Measurements from ENCODE around the gene CNPY3.
"Not testable (repeated sequence)": the region's sequence is repeated elsewhere in the genome, so short reads cannot be mapped to it uniquely, and the experiment has no call there.

The CNPY3 gene

GRCh38 chr6:42916288-42916687, 13.0 kb upstream of the CNPY3 start:
- no peak for DNase-seq

- DNase-seq, result no peak
These were observed 7.5 kb upstream of the CNPY3 start for GRCh38 chr6:42921801-42922200.

GRCh38 chr6:42923666-42924065, 5.6 kb upstream of the CNPY3 start:
- no peak for DNase-seq

GRCh38 chr6:42925248-42925857, 3.9 kb upstream of the CNPY3 start:
- no peak for DNase-seq

GRCh38 chr6:42929821-42930360, 611 bp downstream of the CNPY3 start:
- peak; percentile 68 to 71 for DNase-seq

- no peak for DNase-seq
These were observed 3.1 kb downstream of the CNPY3 start for GRCh38 chr6:42932412-42932811.

GRCh38 chr6:42933205-42933604, 3.9 kb downstream of the CNPY3 start:
- no peak for DNase-seq

- DNase-seq, result no peak
These were observed 6.0 kb downstream of the CNPY3 start for GRCh38 chr6:42935322-42935721.

- DNase-seq, result no peak
These were observed 7.1 kb downstream of the CNPY3 start for GRCh38 chr6:42936398-42936797.

- no peak for DNase-seq
These were observed 8.5 kb downstream of the CNPY3 start for GRCh38 chr6:42937548-42938427.

- DNase-seq, result no peak
These were observed 9.1 kb downstream of the CNPY3 start for GRCh38 chr6:42938428-42938796.

- no peak for DNase-seq
These were observed 9.9 kb downstream of the CNPY3 start for GRCh38 chr6:42938987-42939809.

GRCh38 chr6:42939810-42940167, 10.5 kb downstream of the CNPY3 start:
- DNase-seq, result no peak

GRCh38 chr6:42940493-42941045, 11.3 kb downstream of the CNPY3 start:
- no peak for DNase-seq

GRCh38 chr6:42941356-42941755, 12.1 kb downstream of the CNPY3 start:
- DNase-seq, result not testable (repeated sequence)

GRCh38 chr6:42942444-42942843, 13.2 kb downstream of the CNPY3 start:
- no peak for DNase-seq

- no peak for DNase-seq
These were observed 18.7 kb downstream of the CNPY3 start for GRCh38 chr6:42947950-42948349.

GRCh38 chr6:42952389-42952788, 23.1 kb downstream of the CNPY3 start:
- no peak for DNase-seq

- not testable (repeated sequence) for DNase-seq
These were observed 25.1 kb downstream of the CNPY3 start for GRCh38 chr6:42954405-42954804.

- DNase-seq, result no peak
These were observed 28.8 kb downstream of the CNPY3 start for GRCh38 chr6:42958125-42958524.

GRCh38 chr6:42959917-42960242, 30.6 kb downstream of the CNPY3 start:
- DNase-seq, result no peak

- peak in 1 of 2 donors; percentile 26 for DNase-seq
These were observed 31.2 kb downstream of the CNPY3 start, which contains the start of gene GNMT for GRCh38 chr6:42960243-42961019. Gene GNMT, plus strand, starts transcription at chr6:42960754. Its CDS starts 14 bp downstream, at chr6:42960768.
